Prostate gland (tissue), 2 donors: Measurements from ENCODE around the gene ADD2. TPM values are rescaled to one million over a fixed set of nuclear protein-coding genes. Genes with fewer than 3 reads are reported as not detected.

Source experiments
- DNase-seq: peaks from one replicate; pipeline ENCODE4 v3.0.0-alpha.2; 2019; ENCODE audit warnings: low spot score
- H3K27ac ChIP-seq, 2 donors: fragments of 200-600 bp; sonication (generic); 2 replicates each; pipeline ENCODE4 v1.5.1; 2017 to 2019
- H3K27me3 ChIP-seq: fragments of 200-600 bp; sonication (generic); replicated peaks from 2 replicates; pipeline ENCODE4 v1.5.1; 2019; ENCODE audit not compliant: insufficient read depth
- H3K36me3 ChIP-seq, 2 donors: fragments of 200-600 bp; sonication (generic); 1 replicate in 1 of 2; 2 replicates in 1 of 2; pipeline versions ENCODE4 v1.5.1 to v1.8.1; 2017 to 2019
- H3K4me1 ChIP-seq: fragments of 200-600 bp; sonication (generic); replicated peaks from 2 replicates; pipeline ENCODE4 v1.5.1; 2019
- H3K4me3 ChIP-seq, 2 donors: fragments of 200-600 bp; sonication (generic); 2 replicates each; pipeline ENCODE4 v1.5.1; 2017 to 2019
- H3K9me3 ChIP-seq: fragments of 200-600 bp; sonication (generic); 2 replicates; pipeline ENCODE4 v1.5.1; 2017
- POLR2A ChIP-seq: fragments of 450-650 bp; IDR thresholded peaks from one replicate; pipeline ENCODE4 v1.6.1; 2016; ENCODE audit warnings: antibody characterized with exemption, mild to moderate bottlenecking
- POLR2AphosphoS5 ChIP-seq: sonication (generic); formaldehyde crosslinking; IDR thresholded peaks from one replicate; pipeline ENCODE4 v1.6.1; 2017; ENCODE audit warnings: antibody characterized with exemption
- WGBS: methylation state at CpG from one replicate; pipeline ENCODE4 v1.1.5; 2018; 5-methylcytosine and 5-hydroxymethylcytosine counted together
- intact Hi-C: fragments of 100-400 bp; cut with DNase I; formaldehyde crosslinking; loops from one replicate; pipeline ENCODE4 v1.14.2; 2022
- total RNA-seq, 2 donors: library from RNA; depleted of rRNA; stranded (reverse); fragments of >200 nt; gene quantifications; one replicate each; pipeline ENCODE4 v1.1.0, GENCODE V29; 2016
- TF ChIP-seq, protein P1 (sequence below), 4 experiments: fragments of 200-600 bp in 2 of 4; fragments of 450-650 bp in 2 of 4; sonication (generic) in 2 of 4; IDR thresholded peaks; 1 replicate in 3 of 4; 2 replicates in 1 of 4; pipeline ENCODE4 v1.5.1; 2016 to 2019; ENCODE audit warnings: antibody characterized with exemption in 4 of 4, mild to moderate bottlenecking in 2 of 4, moderate library complexity in 2 of 4

ADD2 gene
- total RNA-seq, 2 donors from 2014 or later, result 0.32 to 3.1 TPM

DNA sequence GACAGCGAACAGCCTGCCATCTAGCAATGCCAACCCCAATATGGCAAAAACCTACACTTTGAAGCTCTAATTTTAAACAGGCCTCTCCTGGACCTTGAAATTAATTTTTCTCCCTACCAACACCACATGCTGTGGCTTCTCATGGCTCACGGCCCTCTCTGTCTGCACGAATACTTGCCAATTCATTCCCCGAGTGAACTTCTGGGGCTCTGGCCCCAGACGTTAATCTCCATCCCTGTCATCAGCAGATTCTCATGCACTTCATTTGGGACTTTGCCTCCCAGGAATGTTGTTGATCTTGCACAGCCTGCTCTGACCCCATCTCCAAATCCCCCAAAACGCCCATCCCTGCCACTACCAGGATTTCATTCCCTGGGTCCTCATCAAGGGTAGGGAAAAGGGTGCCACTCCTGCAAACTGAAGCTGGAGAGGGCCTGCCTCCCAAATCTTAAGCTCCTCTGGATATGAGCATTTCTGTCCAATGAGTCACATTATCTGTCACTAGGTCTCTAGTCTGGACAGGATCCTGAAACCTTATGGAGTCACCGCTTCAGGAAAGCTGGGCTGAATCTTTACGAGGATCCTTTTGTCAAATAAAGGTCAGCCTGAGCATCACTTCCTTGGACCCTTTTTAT, 12.0 kb upstream of the ADD2 start:
- intact Hi-C loops, result loop anchor here (10.0 kb wide), 1 partner anchor 145 kb away; no protein-coding TSS in a partner anchor
- Histone ChIP-seq H3K27ac (no peak overlapping the region), H3K27me3 (no peaks in the 10 kb centered on the region), H3K4me3 (no peak overlapping the region), H3K9me3 (no peaks in the 10 kb centered on the region), H3K36me3 (no peaks in the 10 kb centered on the region), H3K4me1 (no peaks in the 10 kb centered on the region)
- TF ChIP-seq POLR2A (no peak), POLR2AphosphoS5 (no peak)
- TF ChIP-seq, protein P1, sequence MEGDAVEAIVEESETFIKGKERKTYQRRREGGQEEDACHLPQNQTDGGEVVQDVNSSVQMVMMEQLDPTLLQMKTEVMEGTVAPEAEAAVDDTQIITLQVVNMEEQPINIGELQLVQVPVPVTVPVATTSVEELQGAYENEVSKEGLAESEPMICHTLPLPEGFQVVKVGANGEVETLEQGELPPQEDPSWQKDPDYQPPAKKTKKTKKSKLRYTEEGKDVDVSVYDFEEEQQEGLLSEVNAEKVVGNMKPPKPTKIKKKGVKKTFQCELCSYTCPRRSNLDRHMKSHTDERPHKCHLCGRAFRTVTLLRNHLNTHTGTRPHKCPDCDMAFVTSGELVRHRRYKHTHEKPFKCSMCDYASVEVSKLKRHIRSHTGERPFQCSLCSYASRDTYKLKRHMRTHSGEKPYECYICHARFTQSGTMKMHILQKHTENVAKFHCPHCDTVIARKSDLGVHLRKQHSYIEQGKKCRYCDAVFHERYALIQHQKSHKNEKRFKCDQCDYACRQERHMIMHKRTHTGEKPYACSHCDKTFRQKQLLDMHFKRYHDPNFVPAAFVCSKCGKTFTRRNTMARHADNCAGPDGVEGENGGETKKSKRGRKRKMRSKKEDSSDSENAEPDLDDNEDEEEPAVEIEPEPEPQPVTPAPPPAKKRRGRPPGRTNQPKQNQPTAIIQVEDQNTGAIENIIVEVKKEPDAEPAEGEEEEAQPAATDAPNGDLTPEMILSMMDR (IDR thresholded peaks at IDR 0.05), result no peak
- DNase-seq, result no peak
- WGBS, result 73% methylated on average over 8 of the region's 8 CpGs

DNA sequence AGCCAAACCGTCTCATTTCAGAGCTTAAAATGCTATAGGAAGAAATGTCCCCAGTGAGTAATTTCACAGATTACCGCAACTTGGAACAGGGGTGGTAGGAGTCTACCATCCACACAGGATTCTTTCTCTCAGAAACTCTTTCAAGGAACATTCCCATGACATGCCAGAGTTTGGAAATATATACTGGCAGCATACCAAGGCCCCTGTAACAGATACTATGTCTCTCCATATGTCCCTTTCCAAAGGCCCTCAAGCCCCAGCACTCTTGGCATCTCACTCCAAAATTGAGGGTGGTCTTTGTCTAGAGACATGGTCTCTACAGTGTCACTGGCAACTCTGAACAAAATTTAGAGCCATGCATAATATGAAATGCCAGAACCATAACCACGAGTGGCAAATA, 11.5 kb upstream of the ADD2 start:
- H3K9me3 ChIP-seq, result no peaks in the 10 kb centered on the region
- intact Hi-C loops, result no loop called here
- no peak overlapping the region for H3K27ac ChIP-seq
- no peak overlapping the region for H3K4me3 ChIP-seq
- no peaks in the 10 kb centered on the region for H3K4me1 ChIP-seq
- H3K36me3 ChIP-seq, result no peaks in the 10 kb centered on the region
- H3K27me3 ChIP-seq, result no peaks in the 10 kb centered on the region
- TF ChIP-seq POLR2A, result no peak
- no peak for TF ChIP-seq POLR2AphosphoS5
- TF ChIP-seq, protein P1 (IDR thresholded peaks at IDR 0.05), result no peak
- WGBS, result 75% methylated on average over 3 of the region's 3 CpGs
- DNase-seq, result no peak

DNA sequence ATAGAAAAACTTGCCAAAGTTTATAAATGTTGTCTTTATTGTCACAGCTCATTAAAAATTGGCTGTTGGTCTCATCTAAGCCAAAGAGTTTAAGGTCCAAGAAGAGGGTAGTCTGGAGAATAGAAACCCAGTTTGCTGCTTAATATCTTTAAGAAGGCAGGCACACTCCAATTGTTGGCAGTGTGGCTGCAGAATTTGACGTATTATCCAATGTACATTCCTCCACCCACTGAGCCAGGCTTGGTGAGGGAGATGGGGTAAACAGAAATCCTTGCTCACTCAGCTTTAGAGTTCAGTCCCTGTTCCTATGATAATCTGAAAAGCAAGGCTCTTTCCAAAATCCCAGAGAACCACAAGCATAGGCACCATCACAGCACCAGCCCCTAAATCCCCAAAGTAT, 10.7 kb upstream of the ADD2 start:
- no peak for TF ChIP-seq POLR2AphosphoS5
- TF ChIP-seq, protein P1 (IDR thresholded peaks at IDR 0.05), result no peak
- TF ChIP-seq POLR2A, result no peak
- Histone ChIP-seq H3K27ac (no peak overlapping the region), H3K9me3 (no peaks in the 10 kb centered on the region), H3K4me1 (no peaks in the 10 kb centered on the region), H3K27me3 (no peaks in the 10 kb centered on the region), H3K4me3 (no peak overlapping the region), H3K36me3 (no peaks in the 10 kb centered on the region)
- intact Hi-C loops, result no loop called here
- 33% methylated on average over 1 of the region's 1 CpG for WGBS
- DNase-seq, result no peak

DNA sequence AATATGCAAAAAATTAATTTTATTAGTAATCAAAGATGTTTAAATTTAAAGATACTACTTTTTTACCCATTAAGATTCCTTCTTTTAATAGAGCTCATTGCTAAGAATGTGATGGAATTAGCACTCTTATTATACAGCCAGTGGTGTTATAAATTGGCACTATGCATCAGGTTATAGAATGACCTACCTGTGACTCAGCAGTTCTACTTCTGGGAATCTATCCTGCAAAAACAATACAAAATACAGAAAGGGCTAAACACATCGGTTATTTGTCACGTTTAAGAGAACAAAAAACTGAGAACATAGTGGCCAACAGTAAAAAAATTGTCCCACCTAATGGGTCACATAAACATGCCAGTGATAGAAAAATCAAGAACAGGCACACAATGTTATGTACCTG, 9.4 kb upstream of the ADD2 start:
- Histone ChIP-seq H3K27ac (no peak overlapping the region), H3K4me1 (no peaks in the 10 kb centered on the region), H3K36me3 (no peaks in the 10 kb centered on the region), H3K27me3 (no peaks in the 10 kb centered on the region), H3K4me3 (no peak overlapping the region), H3K9me3 (no peaks in the 10 kb centered on the region)
- 54% methylated on average over 2 of the region's 2 CpGs for WGBS
- TF ChIP-seq, protein P1 (IDR thresholded peaks at IDR 0.05), result no peak
- TF ChIP-seq POLR2AphosphoS5 (no peak), POLR2A (no peak)
- intact Hi-C loops, result no loop called here
- no peak for DNase-seq

DNA sequence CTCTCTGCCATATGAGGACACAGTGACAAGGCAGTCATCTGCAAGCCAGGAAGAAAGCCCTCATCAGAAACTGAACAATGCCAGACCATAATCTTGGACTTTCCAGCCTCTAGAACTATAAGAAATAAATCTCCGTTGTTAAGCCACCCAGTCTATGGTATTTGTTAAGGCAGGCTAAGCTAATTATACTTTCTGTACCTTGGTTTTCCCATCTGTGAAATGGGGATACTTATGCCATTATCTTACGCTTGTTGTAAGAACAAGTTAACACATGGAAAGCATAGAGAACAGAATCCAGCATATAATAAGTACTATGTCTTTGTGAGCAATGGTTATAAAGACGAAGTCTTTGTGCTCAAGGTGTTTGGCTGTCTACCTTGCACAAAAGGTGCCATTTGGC, 8.3 kb upstream of the ADD2 start:
- Histone ChIP-seq H3K36me3 (no peaks in the 10 kb centered on the region), H3K4me1 (no peaks in the 10 kb centered on the region), H3K9me3 (no peaks in the 10 kb centered on the region), H3K27me3 (no peaks in the 10 kb centered on the region), H3K4me3 (no peak overlapping the region), H3K27ac (no peak overlapping the region)
- no peak for DNase-seq
- WGBS, result 90% methylated on average over 3 of the region's 3 CpGs
- intact Hi-C loops, result no loop called here
- TF ChIP-seq POLR2AphosphoS5 (no peak), POLR2A (no peak)
- TF ChIP-seq, protein P1 (IDR thresholded peaks at IDR 0.05), result no peak
